Caco-2 (cell line): ENCODE results near the gene SLAMF1. TPM values are rescaled to one million over a fixed set of nuclear protein-coding genes. Genes with fewer than 3 reads are reported as not detected.

ENCODE experiments used
- BruUV-seq: library from RNA; stranded (reverse); fragments of 400-500 nt; replicated peaks from 2 replicates; lab custom pipeline; 2021; lab: Mats Ljungman, UMichigan
- CTCF ChIA-PET: fragments of 300-600 bp; sonication (Branson Sonifier 250); formaldehyde crosslinking; loops from one replicate; lab custom pipeline; 2022; ENCODE audit warnings: antibody characterized with exemption; lab: Charles Lee
- POLR2A ChIA-PET: fragments of 300-600 bp; sonication (Branson Sonifier 250); formaldehyde crosslinking; loops from one replicate; lab custom pipeline; 2022; ENCODE audit warnings: antibody characterized with exemption; lab: Charles Lee
- DNase-seq, 2 experiments: peaks; one replicate each; pipeline versions ENCODE4 v3.0.0 to v3.0.0-alpha.2; 2020 to 2022
- H3K27me3 ChIP-seq: replicated peaks from 2 replicates; pipeline ENCODE4 v1.6.0; 2011; ENCODE audit warnings: low read length; ENCODE audit not compliant: control insufficient read depth, insufficient read depth
- H3K36me3 ChIP-seq: 2 replicates; pipeline ENCODE4 v1.5.1; 2011; ENCODE audit warnings: low read length; ENCODE audit not compliant: control insufficient read depth, insufficient read depth
- H3K4me1 ChIP-seq: fragments of 250-450 bp; sonication (Bioruptor Pico); 2 replicates; pipeline ENCODE4 v1.5.1; 2020; ENCODE audit warnings: mild to moderate bottlenecking
- H3K4me3 ChIP-seq: 2 replicates; pipeline ENCODE4 v1.5.1; 2011; ENCODE audit warnings: low read depth, mild to moderate bottlenecking, control low read depth, low read length
- H3K9me3 ChIP-seq: fragments of 250-450 bp; sonication (Bioruptor Pico); 2 replicates; pipeline ENCODE4 v1.5.1; 2020; ENCODE audit warnings: mild to moderate bottlenecking, moderate library complexity
- H3K27ac Mint-ChIP-seq: one replicate; pipeline ENCODE4 v1.8.0; 2022; ENCODE audit warnings: mixed read lengths; ENCODE audit not compliant: unreplicated experiment
- H3K27me3 Mint-ChIP-seq: one replicate; pipeline ENCODE4 v1.8.0; 2022; ENCODE audit warnings: mixed read lengths; ENCODE audit not compliant: insufficient read depth, unreplicated experiment
- H3K36me3 Mint-ChIP-seq: one replicate; pipeline ENCODE4 v1.8.0; 2022; ENCODE audit warnings: mild to moderate bottlenecking, mixed read lengths; ENCODE audit not compliant: insufficient read depth, unreplicated experiment
- H3K4me1 Mint-ChIP-seq: one replicate; pipeline ENCODE4 v1.8.0; 2022; ENCODE audit warnings: low read depth, mixed read lengths; ENCODE audit not compliant: unreplicated experiment
- H3K4me3 Mint-ChIP-seq: one replicate; pipeline ENCODE4 v1.8.0; 2022; ENCODE audit warnings: mild to moderate bottlenecking, moderate library complexity, mixed read lengths; ENCODE audit not compliant: unreplicated experiment
- H3K9me3 Mint-ChIP-seq: one replicate; pipeline ENCODE4 v1.8.0; 2022; ENCODE audit warnings: mixed read lengths; ENCODE audit not compliant: unreplicated experiment
- intact Hi-C: fragments of 100-400 bp; cut with micrococcal nuclease; formaldehyde crosslinking; loops from one replicate; pipeline ENCODE4 v1.10.0; 2022; ENCODE audit not compliant: unreplicated experiment
- total RNA-seq: library from RNA; stranded (reverse); gene quantifications from 2 replicates; pipeline ENCODE4 v1.2.3, GENCODE V29; 2022
- TF ChIP-seq, protein P1 (sequence below), 2 experiments: fragments of 200-600 bp in 1 of 2; IDR thresholded peaks; 1 replicate in 1 of 2; 2 replicates in 1 of 2; pipeline versions ENCODE4 v1.5.1 to v1.8.0; 2011 to 2022; ENCODE audit warnings: antibody characterized with exemption in 1 of 2, control low read depth in 1 of 2, inconsistent platforms in 1 of 2, low read depth in 1 of 2, low read length in 1 of 2, mild to moderate bottlenecking in 1 of 2, moderate library complexity in 1 of 2; ENCODE audit not compliant: insufficient read depth in 1 of 2, severe bottlenecking in 1 of 2, unreplicated experiment in 1 of 2

SLAMF1 gene
- total RNA-seq, 1 experiment from 2014 or later: not detected

DNA sequence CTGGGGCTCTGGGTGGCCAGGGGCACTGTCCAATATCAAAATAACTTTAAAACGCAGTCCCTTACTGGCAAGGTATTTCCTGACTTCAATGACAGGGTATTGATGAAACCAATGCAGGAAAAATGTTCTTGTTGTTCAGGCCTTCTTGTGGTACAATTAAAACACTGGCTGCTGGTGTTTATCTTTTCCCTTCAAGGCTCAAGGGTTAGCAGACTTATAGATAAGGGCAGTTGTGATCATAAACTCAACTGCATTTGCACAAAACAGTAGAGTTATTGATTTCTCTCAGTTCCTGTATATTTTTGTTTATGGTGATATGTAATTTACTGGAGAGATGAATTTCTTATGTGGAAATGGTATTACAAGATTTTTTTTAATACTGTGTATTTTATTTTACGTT lies 64.9 kb downstream of the SLAMF1 start:
- no peaks in the 10 kb centered on the region for H3K4me1 Mint-ChIP-seq
- peaks cover 5% of the 10 kb centered on the region for H3K27me3 Mint-ChIP-seq
- peaks cover 6% of the 10 kb centered on the region; the same call in 1 of the 2 replicates for H3K4me1 ChIP-seq
- no peaks in the 10 kb centered on the region for H3K27me3 ChIP-seq
- intact Hi-C loops: no loop called here
- H3K36me3 ChIP-seq: no peaks in the 10 kb centered on the region
- no peaks in the 10 kb centered on the region for H3K9me3 ChIP-seq
- TF ChIP-seq, protein P1, sequence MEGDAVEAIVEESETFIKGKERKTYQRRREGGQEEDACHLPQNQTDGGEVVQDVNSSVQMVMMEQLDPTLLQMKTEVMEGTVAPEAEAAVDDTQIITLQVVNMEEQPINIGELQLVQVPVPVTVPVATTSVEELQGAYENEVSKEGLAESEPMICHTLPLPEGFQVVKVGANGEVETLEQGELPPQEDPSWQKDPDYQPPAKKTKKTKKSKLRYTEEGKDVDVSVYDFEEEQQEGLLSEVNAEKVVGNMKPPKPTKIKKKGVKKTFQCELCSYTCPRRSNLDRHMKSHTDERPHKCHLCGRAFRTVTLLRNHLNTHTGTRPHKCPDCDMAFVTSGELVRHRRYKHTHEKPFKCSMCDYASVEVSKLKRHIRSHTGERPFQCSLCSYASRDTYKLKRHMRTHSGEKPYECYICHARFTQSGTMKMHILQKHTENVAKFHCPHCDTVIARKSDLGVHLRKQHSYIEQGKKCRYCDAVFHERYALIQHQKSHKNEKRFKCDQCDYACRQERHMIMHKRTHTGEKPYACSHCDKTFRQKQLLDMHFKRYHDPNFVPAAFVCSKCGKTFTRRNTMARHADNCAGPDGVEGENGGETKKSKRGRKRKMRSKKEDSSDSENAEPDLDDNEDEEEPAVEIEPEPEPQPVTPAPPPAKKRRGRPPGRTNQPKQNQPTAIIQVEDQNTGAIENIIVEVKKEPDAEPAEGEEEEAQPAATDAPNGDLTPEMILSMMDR (IDR thresholded peaks at IDR 0.05; ENCODE audit: insufficient read depth in 1 of 2, low read depth in 1 of 2, low read length in 1 of 2, severe bottlenecking in 1 of 2, unreplicated experiment in 1 of 2): no peak
- H3K27ac Mint-ChIP-seq: no peak overlapping the region
- CTCF ChIA-PET: no interaction called here
- no TSS peak for BruUV-seq
- POLR2A ChIA-PET: no interaction called here
- peaks cover 6% of the 10 kb centered on the region for H3K36me3 Mint-ChIP-seq
- H3K4me3 ChIP-seq: no peak overlapping the region
- DNase-seq: no peak
- peaks cover 9% of the 10 kb centered on the region for H3K9me3 Mint-ChIP-seq
- H3K4me3 Mint-ChIP-seq: no peak overlapping the region

DNA sequence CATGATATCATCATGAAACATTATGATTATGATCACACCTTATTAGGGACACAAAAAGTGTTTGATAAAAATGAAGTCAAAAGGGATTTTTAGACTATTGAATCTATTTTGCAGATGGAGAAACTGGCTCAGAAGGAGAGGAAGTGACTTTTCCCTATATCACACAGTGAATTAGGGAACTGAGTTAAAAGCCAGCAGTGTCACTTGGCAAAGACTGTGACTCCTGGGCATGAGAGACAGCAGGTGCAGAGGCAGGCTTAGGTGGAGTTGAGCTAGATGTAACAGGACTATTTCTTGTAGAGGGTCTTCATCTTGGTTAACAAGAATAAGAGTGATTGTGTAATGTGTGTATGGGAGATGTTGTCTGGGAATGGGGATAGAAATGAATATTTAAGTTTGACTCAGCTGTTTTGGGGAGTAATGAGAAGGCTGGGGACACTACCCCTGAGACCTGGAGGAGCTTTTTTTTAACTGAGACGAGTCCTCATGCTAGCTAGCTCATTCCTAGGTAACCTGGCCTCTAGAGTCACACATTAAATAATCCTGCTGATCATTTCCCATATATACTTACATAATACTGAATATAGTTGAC lies 66.5 kb downstream of the SLAMF1 start:
- CTCF ChIA-PET: no interaction called here
- Mint-ChIP-seq H3K27me3 (peaks cover 3% of the 10 kb centered on the region), H3K9me3 (peaks cover under 1% of the 10 kb centered on the region), H3K4me1 (no peaks in the 10 kb centered on the region), H3K4me3 (no peak overlapping the region), H3K27ac (no peak overlapping the region), H3K36me3 (no peaks in the 10 kb centered on the region)
- intact Hi-C loops: no loop called here
- Histone ChIP-seq H3K4me3 (no peak overlapping the region), H3K36me3 (no peaks in the 10 kb centered on the region), H3K27me3 (no peaks in the 10 kb centered on the region), H3K4me1 (peaks cover 6% of the 10 kb centered on the region; the same call in 1 of the 2 replicates), H3K9me3 (no peaks in the 10 kb centered on the region)
- POLR2A ChIA-PET: no interaction called here
- BruUV-seq: no TSS peak
- TF ChIP-seq, protein P1 (IDR thresholded peaks at IDR 0.05; ENCODE audit: insufficient read depth in 1 of 2, low read depth in 1 of 2, low read length in 1 of 2, severe bottlenecking in 1 of 2, unreplicated experiment in 1 of 2): no peak
- no peak for DNase-seq

GRCh38 chr1:160579216-160579701 lies 67.6 kb downstream of the SLAMF1 start, which contains the start of gene CD84:
CD84 (minus strand) TSS chr1:160579496; CDS start chr1:160579437, 59 bp downstream.
- TF ChIP-seq, protein P1 (IDR thresholded peaks at IDR 0.05; ENCODE audit: insufficient read depth in 1 of 2, low read depth in 1 of 2, low read length in 1 of 2, severe bottlenecking in 1 of 2, unreplicated experiment in 1 of 2): no peak
- Mint-ChIP-seq H3K27me3 (peaks cover 3% of the 10 kb centered on the region), H3K9me3 (no peaks in the 10 kb centered on the region), H3K36me3 (no peaks in the 10 kb centered on the region), H3K4me1 (no peaks in the 10 kb centered on the region), H3K27ac (no peak within 1 kb of the TSS), H3K4me3 (no peak within 1 kb of the TSS)
- BruUV-seq: no TSS peak
- H3K4me3 ChIP-seq: no peak within 1 kb of the TSS
- intact Hi-C loops: no loop called here
- H3K27me3 ChIP-seq: no peaks in the 10 kb centered on the region
- H3K36me3 ChIP-seq: no peaks in the 10 kb centered on the region
- ChIA-PET POLR2A (no interaction called here), CTCF (no interaction called here)
- peaks cover 6% of the 10 kb centered on the region; the same call in 1 of the 2 replicates for H3K4me1 ChIP-seq
- H3K9me3 ChIP-seq: no peaks in the 10 kb centered on the region
- no peak for DNase-seq
